MM.1S (cell line): ENCODE results near the gene BEGAIN.

Experiments used
- DNase-seq: peaks from one replicate; pipeline ENCODE4 v3.0.0-alpha.2; 2015
- H2AFZ ChIP-seq: fragments of 300-600 bp; sonication (generic); 2 replicates; pipeline ENCODE4 v1.6.0; 2016; ENCODE audit warnings: antibody characterized with exemption, low read length
- H3F3A ChIP-seq: fragments of 300-600 bp; sonication (generic); 2 replicates; pipeline ENCODE4 v1.6.1; 2016; ENCODE audit warnings: mild to moderate bottlenecking, antibody characterized with exemption, low read length, moderate library complexity, mixed read lengths; ENCODE audit not compliant: insufficient read depth
- H3K27ac ChIP-seq: fragments of 300-600 bp; sonication (generic); 2 replicates; pipeline ENCODE4 v1.5.1; 2016; ENCODE audit warnings: mild to moderate bottlenecking, low read length
- H3K27me3 ChIP-seq: fragments of 300-600 bp; sonication (generic); replicated peaks from 2 replicates; pipeline ENCODE4 v1.6.0; 2016; ENCODE audit warnings: low read length; ENCODE audit not compliant: insufficient read depth
- H3K36me3 ChIP-seq: fragments of 300-600 bp; sonication (generic); replicated peaks from 2 replicates; pipeline ENCODE4 v1.6.1; 2016; ENCODE audit warnings: mild to moderate bottlenecking, low read length, mixed read lengths; ENCODE audit not compliant: insufficient read depth
- H3K4me1 ChIP-seq: fragments of 300-600 bp; sonication (generic); 2 replicates; pipeline ENCODE4 v1.6.1; 2016; ENCODE audit warnings: low read length, mixed read lengths
- H3K4me2 ChIP-seq: fragments of 300-600 bp; sonication (generic); 2 replicates; pipeline ENCODE4 v1.6.0; 2016; ENCODE audit warnings: low read depth, low read length
- H3K4me3 ChIP-seq: fragments of 300-600 bp; sonication (generic); 2 replicates; pipeline ENCODE4 v1.5.1; 2016; ENCODE audit warnings: low read length, mixed read lengths
- H3K79me2 ChIP-seq: fragments of 300-600 bp; sonication (generic); 2 replicates; pipeline ENCODE4 v1.6.1; 2016; ENCODE audit warnings: mixed run types, low read length, mixed read lengths
- H3K9ac ChIP-seq: fragments of 300-600 bp; sonication (generic); 2 replicates; pipeline ENCODE4 v1.6.1; 2016; ENCODE audit warnings: low read length, mixed read lengths
- H3K9me2 ChIP-seq: fragments of 300-600 bp; sonication (generic); replicated peaks from 2 replicates; pipeline ENCODE4 v1.6.1; 2016; ENCODE audit warnings: mild to moderate bottlenecking, low read length, mixed read lengths; ENCODE audit not compliant: insufficient read depth
- H3K9me3 ChIP-seq: fragments of 300-600 bp; sonication (generic); replicated peaks from 2 replicates; pipeline ENCODE4 v1.6.1; 2016; ENCODE audit warnings: mild to moderate bottlenecking, low read length, mixed read lengths; ENCODE audit not compliant: insufficient read depth
- H4K20me1 ChIP-seq: fragments of 300-600 bp; sonication (generic); 2 replicates; pipeline ENCODE4 v1.6.1; 2016; ENCODE audit warnings: mild to moderate bottlenecking, low read length, moderate library complexity, mixed read lengths; ENCODE audit not compliant: insufficient read depth
- EZH2 ChIP-seq: fragments of 300-600 bp; sonication (generic); optimal IDR thresholded peaks from 2 replicates; pipeline ENCODE3; 2017; ENCODE audit warnings: low read depth, mild to moderate bottlenecking, antibody characterized with exemption, low read length, mixed read lengths
- EZH2phosphoT487 ChIP-seq: fragments of 300-600 bp; sonication (generic); IDR thresholded peaks from 2 replicates; pipeline ENCODE4 v1.6.1; 2018; ENCODE audit warnings: antibody characterized with exemption, low read length
- TF ChIP-seq, protein P1 (sequence below): fragments of 300-600 bp; sonication (generic); IDR thresholded peaks from 2 replicates; pipeline ENCODE4 v1.5.1; 2016; ENCODE audit warnings: antibody characterized with exemption, low read length, mixed read lengths

Gene BEGAIN

DNA sequence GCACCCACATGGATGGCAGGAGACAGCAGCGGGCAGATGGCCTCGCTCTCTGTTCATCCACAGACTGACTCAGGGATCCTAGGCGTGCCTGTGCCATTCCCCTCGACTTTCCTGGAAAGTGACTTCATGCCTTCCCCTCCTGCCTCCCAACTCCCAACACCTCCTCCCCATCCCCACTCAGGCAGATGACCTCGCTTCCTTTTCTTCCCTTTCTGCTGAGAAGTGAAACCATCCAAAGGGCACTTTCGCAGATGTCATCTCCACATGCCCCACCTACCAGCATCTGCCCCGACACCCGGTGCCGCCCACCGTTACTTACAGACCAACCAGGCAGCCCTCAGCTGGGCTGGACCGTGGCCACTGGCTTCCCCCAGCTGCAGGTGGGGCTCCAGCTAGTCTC is 29.6 kb downstream of the BEGAIN start:
- Histone ChIP-seq H3K27me3 (peaks cover 42% of the 10 kb centered on the region), H3K4me1 (no peaks in the 10 kb centered on the region), H3K36me3 (no peaks in the 10 kb centered on the region), H3K9me3 (no peaks in the 10 kb centered on the region), H3K4me3 (no peak overlapping the region), H3F3A (no peaks in the 10 kb centered on the region), H3K9ac (no peak overlapping the region), H2AFZ (no peak overlapping the region), H3K9me2 (no peaks in the 10 kb centered on the region), H3K79me2 (no peaks in the 10 kb centered on the region), H4K20me1 (no peaks in the 10 kb centered on the region), H3K27ac (no peak overlapping the region), H3K4me2 (peak overlapping the region; percentile 34; the same call in 1 of the 2 replicates)
- TF ChIP-seq EZH2phosphoT487 (no peak), EZH2 (no peak)
- TF ChIP-seq, protein P1, sequence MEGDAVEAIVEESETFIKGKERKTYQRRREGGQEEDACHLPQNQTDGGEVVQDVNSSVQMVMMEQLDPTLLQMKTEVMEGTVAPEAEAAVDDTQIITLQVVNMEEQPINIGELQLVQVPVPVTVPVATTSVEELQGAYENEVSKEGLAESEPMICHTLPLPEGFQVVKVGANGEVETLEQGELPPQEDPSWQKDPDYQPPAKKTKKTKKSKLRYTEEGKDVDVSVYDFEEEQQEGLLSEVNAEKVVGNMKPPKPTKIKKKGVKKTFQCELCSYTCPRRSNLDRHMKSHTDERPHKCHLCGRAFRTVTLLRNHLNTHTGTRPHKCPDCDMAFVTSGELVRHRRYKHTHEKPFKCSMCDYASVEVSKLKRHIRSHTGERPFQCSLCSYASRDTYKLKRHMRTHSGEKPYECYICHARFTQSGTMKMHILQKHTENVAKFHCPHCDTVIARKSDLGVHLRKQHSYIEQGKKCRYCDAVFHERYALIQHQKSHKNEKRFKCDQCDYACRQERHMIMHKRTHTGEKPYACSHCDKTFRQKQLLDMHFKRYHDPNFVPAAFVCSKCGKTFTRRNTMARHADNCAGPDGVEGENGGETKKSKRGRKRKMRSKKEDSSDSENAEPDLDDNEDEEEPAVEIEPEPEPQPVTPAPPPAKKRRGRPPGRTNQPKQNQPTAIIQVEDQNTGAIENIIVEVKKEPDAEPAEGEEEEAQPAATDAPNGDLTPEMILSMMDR = no peak
- no peak for DNase-seq

DNA sequence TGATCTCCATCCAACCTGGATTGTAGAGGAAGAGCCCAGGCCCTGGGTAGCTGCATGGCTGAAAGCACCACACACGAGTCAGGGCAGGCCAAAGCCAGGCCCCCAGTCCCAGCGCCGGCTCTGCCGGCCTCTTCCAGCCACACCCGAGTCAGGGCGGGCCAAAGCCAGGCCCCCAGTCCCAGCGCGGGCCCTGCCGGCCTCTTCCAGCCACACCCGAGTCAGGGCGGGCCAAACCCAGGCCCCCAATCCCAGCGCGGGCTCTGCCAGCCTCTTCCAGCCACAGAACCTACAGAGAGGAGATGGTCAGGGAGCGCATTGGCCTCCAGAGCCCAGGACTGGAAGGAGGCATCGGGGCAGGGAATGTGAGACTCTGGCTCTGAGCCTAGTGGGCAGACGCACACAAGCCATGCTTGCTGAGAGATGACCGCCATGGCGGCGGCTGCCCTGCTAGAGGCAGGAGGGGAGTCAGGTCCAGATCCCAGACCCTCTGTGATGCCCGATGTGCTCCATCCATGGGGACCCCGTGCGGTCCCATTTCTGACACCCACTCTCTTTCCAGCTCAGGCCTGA is 30.2 kb downstream of the BEGAIN start:
- Histone ChIP-seq H3K9me3 (no peaks in the 10 kb centered on the region), H3K79me2 (no peaks in the 10 kb centered on the region), H3F3A (no peaks in the 10 kb centered on the region), H3K4me2 (no peak overlapping the region), H3K4me3 (no peak overlapping the region), H3K9me2 (no peaks in the 10 kb centered on the region), H2AFZ (no peak overlapping the region), H4K20me1 (no peaks in the 10 kb centered on the region), H3K27ac (no peak overlapping the region), H3K27me3 (peaks cover 43% of the 10 kb centered on the region), H3K4me1 (no peaks in the 10 kb centered on the region), H3K36me3 (no peaks in the 10 kb centered on the region), H3K9ac (no peak overlapping the region)
- TF ChIP-seq EZH2 (no peak), EZH2phosphoT487 (no peak)
- TF ChIP-seq, protein P1 = no peak
- DNase-seq = no peak

DNA sequence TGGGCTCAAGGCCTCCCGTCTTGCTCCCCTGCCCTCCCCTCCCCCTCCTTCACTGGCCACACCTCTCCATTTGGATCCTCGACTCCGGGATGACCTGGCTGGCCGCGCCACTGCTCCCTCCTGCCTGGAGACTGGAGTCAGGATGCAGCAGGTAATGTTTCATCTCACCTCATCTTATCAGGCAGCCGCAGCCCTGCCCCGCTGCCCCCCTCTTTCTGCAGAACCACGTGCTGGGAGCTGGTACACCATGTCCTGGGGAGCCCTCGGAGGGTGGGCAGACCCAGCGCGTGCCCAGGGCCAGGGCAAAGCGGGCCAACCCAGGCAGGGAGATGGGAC is 31.1 kb downstream of the BEGAIN start:
- Histone ChIP-seq H3K9me3 (no peaks in the 10 kb centered on the region), H3K4me3 (no peak overlapping the region), H3K9ac (no peak overlapping the region), H2AFZ (no peak overlapping the region), H3F3A (no peaks in the 10 kb centered on the region), H3K36me3 (no peaks in the 10 kb centered on the region), H3K27ac (no peak overlapping the region), H3K27me3 (peaks cover 45% of the 10 kb centered on the region), H3K4me1 (no peaks in the 10 kb centered on the region), H3K79me2 (no peaks in the 10 kb centered on the region), H3K4me2 (no peak overlapping the region), H4K20me1 (no peaks in the 10 kb centered on the region), H3K9me2 (no peaks in the 10 kb centered on the region)
- DNase-seq = no peak
- no peak for TF ChIP-seq EZH2

DNA sequence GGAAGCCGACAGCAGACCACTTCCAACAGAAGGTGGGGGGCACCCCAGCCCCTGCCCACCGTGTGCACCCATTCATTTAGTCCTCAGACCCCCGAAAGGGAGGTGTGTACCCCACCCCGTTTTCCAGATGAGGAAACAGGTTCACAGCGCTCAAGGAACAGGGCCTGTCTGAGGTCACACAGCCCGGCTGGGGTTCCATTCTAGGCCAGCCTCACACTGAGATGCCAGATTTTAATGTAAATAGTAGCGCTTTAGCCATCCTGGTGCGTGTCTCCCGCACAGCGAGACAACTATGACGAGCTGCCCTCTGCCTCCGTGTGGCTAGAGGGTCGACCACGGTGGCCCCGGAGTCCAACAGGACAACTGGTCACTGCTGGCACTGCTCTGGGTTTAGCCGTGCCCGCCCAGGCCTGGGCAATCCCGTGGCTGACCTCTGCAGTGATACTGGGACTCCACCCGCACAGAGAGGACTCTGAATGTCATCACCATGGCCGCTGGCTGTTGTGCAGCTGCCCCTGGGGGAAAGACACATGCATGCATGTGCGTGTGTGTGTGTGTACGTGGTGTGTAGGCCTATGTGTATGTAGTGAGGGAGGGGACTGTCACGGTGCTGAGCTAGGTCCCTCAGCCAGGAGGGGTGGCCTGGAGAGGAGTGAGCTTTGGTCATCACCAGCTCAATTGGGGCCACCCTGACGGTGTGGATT is 31.6 kb downstream of the BEGAIN start:
- no peak for TF ChIP-seq EZH2
- no peak for TF ChIP-seq EZH2phosphoT487
- TF ChIP-seq, protein P1 = no peak
- Histone ChIP-seq H3K27me3 (peaks cover 44% of the 10 kb centered on the region), H3K36me3 (no peaks in the 10 kb centered on the region), H3K9me3 (no peaks in the 10 kb centered on the region), H2AFZ (no peak overlapping the region), H3K4me2 (no peak overlapping the region), H3F3A (no peaks in the 10 kb centered on the region), H3K9me2 (no peaks in the 10 kb centered on the region), H3K9ac (no peak overlapping the region), H3K4me3 (no peak overlapping the region), H3K4me1 (no peaks in the 10 kb centered on the region), H4K20me1 (no peaks in the 10 kb centered on the region), H3K79me2 (no peaks in the 10 kb centered on the region), H3K27ac (no peak overlapping the region)
- DNase-seq = no peak
